PC-3 (cell line): ENCODE measurements around the gene MYO1F. TPM values are rescaled to one million over a fixed set of nuclear protein-coding genes. Genes with fewer than 3 reads are reported as not detected.

Experiments used
- ATAC-seq: fragments of 200-7000 bp; cut with Tn5 transposase; 2 replicates; pipeline ENCODE4 v1.9.1; 2020; ENCODE audit warnings: mild to moderate bottlenecking, moderate library complexity
- BruUV-seq: library from RNA; stranded (reverse); fragments of 400-500 nt; replicated peaks from 2 replicates; lab custom pipeline; 2021; lab: Mats Ljungman, UMichigan
- CTCF ChIA-PET: fragments of 300-600 bp; sonication (Branson Sonifier 250); formaldehyde crosslinking; loops from one replicate; lab custom pipeline; 2022; ENCODE audit warnings: antibody characterized with exemption; lab: Charles Lee
- POLR2A ChIA-PET: fragments of 300-600 bp; sonication (Branson Sonifier 250); formaldehyde crosslinking; loops from one replicate; lab custom pipeline; 2022; ENCODE audit warnings: antibody characterized with exemption; ENCODE audit not compliant: unreplicated experiment; lab: Charles Lee
- DNase-seq: peaks from one replicate; pipeline ENCODE4 v3.0.0-alpha.2; 2015
- H2AFZ ChIP-seq: fragments of 300-600 bp; sonication (generic); 2 replicates; pipeline ENCODE4 v1.6.0; 2016; ENCODE audit warnings: antibody characterized with exemption, low read length
- H3F3A ChIP-seq: fragments of 300-600 bp; sonication (generic); one replicate; pipeline ENCODE4 v1.6.0; 2017; ENCODE audit warnings: antibody characterized with exemption, low read length, control low read depth, mild to moderate bottlenecking; ENCODE audit not compliant: unreplicated experiment
- H3K27ac ChIP-seq: fragments of 300-600 bp; sonication (generic); 2 replicates; pipeline ENCODE4 v1.5.1; 2016; ENCODE audit warnings: mild to moderate bottlenecking, low read length
- H3K27me3 ChIP-seq: fragments of 300-600 bp; sonication (generic); 2 replicates; pipeline ENCODE4 v1.6.1; 2016; ENCODE audit warnings: low read length, mixed read lengths
- H3K36me3 ChIP-seq: fragments of 300-600 bp; sonication (generic); 2 replicates; pipeline ENCODE4 v1.6.1; 2016; ENCODE audit warnings: low read depth, mixed run types, low read length, mixed read lengths
- H3K4me1 ChIP-seq: fragments of 300-600 bp; sonication (generic); 2 replicates; pipeline ENCODE4 v1.5.1; 2016; ENCODE audit warnings: low read length; ENCODE audit not compliant: insufficient read depth
- H3K4me2 ChIP-seq: fragments of 300-600 bp; sonication (generic); 2 replicates; pipeline ENCODE4 v1.6.0; 2016; ENCODE audit warnings: low read length
- H3K4me3 ChIP-seq: fragments of 300-600 bp; sonication (generic); 2 replicates; pipeline ENCODE4 v1.5.1; 2016; ENCODE audit warnings: mild to moderate bottlenecking, low read length, mixed read lengths
- H3K79me2 ChIP-seq: fragments of 300-600 bp; sonication (generic); 2 replicates; pipeline ENCODE4 v1.6.1; 2017; ENCODE audit warnings: low read length, mixed read lengths
- H3K9ac ChIP-seq: fragments of 300-600 bp; sonication (generic); 2 replicates; pipeline ENCODE4 v1.6.0; 2016; ENCODE audit warnings: mild to moderate bottlenecking, low read length
- H3K9me2 ChIP-seq: fragments of 300-600 bp; sonication (generic); replicated peaks from 2 replicates; pipeline ENCODE4 v1.6.1; 2016; ENCODE audit warnings: mixed run types, low read length, mixed read lengths
- H3K9me3 ChIP-seq: fragments of 300-600 bp; sonication (generic); 2 replicates; pipeline ENCODE4 v1.6.1; 2016; ENCODE audit warnings: low read length, mixed read lengths
- H4K20me1 ChIP-seq: fragments of 300-600 bp; sonication (generic); 2 replicates; pipeline ENCODE4 v1.6.1; 2016; ENCODE audit warnings: low read length, mixed read lengths
- EZH2 ChIP-seq: fragments of 300-600 bp; sonication (generic); IDR thresholded peaks from one replicate; pipeline ENCODE4 v1.6.1; 2017; ENCODE audit warnings: antibody characterized with exemption, mild to moderate bottlenecking, low read length; ENCODE audit not compliant: unreplicated experiment
- EZH2phosphoT487 ChIP-seq: fragments of 300-600 bp; sonication (generic); IDR thresholded peaks from 2 replicates; pipeline ENCODE4 v1.6.1; 2018; ENCODE audit warnings: mild to moderate bottlenecking, antibody characterized with exemption, low read length, borderline replicate concordance
- intact Hi-C: fragments of 100-400 bp; cut with micrococcal nuclease; formaldehyde crosslinking; loops from 2 replicates; pipeline ENCODE4 v1.9.0; 2023
- total RNA-seq: library from RNA; depleted of rRNA; stranded (reverse); fragments of >200 nt; gene quantifications from 2 replicates; pipeline ENCODE4 v1.2.3, GENCODE V29; 2014
- TF ChIP-seq, protein P1 (sequence below): fragments of 300-600 bp; sonication (generic); conservative IDR thresholded peaks from 2 replicates; pipeline ENCODE4 v1.5.1; 2017; ENCODE audit warnings: antibody characterized with exemption, low read depth, mild to moderate bottlenecking, low read length

The MYO1F gene
- total RNA-seq, 1 experiment from 2014 or later: 2.0 TPM

DNA sequence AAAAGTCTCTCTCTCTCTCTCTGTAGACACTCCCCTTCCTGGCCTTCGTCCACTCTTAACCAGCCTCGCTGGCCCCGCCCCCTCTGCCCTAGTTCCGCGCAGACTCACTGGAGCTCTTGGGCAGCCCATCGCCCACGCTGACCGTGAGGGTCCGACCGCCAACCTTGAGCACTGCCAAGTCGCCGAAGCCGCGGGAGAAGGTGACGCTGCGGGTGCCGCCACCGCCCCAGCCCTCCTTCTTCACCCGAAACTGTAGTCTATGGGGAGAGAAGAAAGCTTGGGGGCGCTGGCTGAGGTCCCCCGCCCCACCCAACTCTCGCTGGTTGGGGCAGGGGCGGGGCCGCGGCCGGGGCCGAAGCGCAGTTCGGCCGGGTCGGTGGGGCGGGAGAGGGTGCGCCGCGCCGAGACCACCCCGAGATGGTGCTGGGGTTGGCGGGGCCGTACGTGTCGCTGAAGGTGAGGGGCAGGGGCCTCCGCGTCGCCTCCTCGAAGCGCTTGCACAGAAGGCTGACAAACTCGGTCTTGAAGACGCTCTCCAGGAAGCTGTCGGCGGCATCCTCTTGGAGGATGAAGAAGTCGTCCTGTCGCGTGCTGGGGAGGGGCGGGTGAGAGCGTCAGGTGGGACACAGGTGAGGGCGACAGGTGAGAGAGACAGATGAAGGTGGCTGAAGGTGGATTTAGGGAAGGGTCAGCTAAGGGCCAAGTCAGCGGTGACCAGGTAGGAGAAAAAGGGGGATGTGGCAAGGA, 50.7 kb downstream of the MYO1F start:
- Histone ChIP-seq H3K27ac (peak overlapping the region; percentile 63), H3K27me3 (no peaks in the 10 kb centered on the region), H3K79me2 (peaks cover 10% of the 10 kb centered on the region), H3K4me3 (peak overlapping the region; percentile 85), H3K9ac (peak overlapping the region; percentile 81), H3K4me1 (peaks cover 10% of the 10 kb centered on the region), H3K9me3 (no peaks in the 10 kb centered on the region), H3K9me2 (no peaks in the 10 kb centered on the region), H3F3A (no peaks in the 10 kb centered on the region), H2AFZ (peak overlapping the region; percentile 92), H4K20me1 (no peaks in the 10 kb centered on the region), H3K36me3 (no peaks in the 10 kb centered on the region), H3K4me2 (peak overlapping the region; percentile 92)
- TF ChIP-seq EZH2 (no peak), EZH2phosphoT487 (no peak)
- TF ChIP-seq, protein P1, sequence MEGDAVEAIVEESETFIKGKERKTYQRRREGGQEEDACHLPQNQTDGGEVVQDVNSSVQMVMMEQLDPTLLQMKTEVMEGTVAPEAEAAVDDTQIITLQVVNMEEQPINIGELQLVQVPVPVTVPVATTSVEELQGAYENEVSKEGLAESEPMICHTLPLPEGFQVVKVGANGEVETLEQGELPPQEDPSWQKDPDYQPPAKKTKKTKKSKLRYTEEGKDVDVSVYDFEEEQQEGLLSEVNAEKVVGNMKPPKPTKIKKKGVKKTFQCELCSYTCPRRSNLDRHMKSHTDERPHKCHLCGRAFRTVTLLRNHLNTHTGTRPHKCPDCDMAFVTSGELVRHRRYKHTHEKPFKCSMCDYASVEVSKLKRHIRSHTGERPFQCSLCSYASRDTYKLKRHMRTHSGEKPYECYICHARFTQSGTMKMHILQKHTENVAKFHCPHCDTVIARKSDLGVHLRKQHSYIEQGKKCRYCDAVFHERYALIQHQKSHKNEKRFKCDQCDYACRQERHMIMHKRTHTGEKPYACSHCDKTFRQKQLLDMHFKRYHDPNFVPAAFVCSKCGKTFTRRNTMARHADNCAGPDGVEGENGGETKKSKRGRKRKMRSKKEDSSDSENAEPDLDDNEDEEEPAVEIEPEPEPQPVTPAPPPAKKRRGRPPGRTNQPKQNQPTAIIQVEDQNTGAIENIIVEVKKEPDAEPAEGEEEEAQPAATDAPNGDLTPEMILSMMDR: no peak
- ChIA-PET POLR2A (interaction anchor here (0.6 to 1.2 kb wide), 7 partner anchors 13 to 929 kb away, joined by 3 to 12 read pairs (median 7); partner anchors contain the start of genes MARCHF2 and ZNF414), CTCF (interaction anchor here (0.5 to 1.0 kb wide), 6 partner anchors 13 to 1149 kb away, joined by 3 to 15 read pairs (median 4); partner anchors contain the start of gene ZNF414)
- DNase-seq (peak; percentile 95), ATAC-seq (peak; percentile 67)
- BruUV-seq: no TSS peak
- intact Hi-C loops: loop anchor here (5.0 kb wide), 2 partner anchors 69 to 624 kb away; partner anchors contain the start of gene MAP2K7

GRCh38 chr19:8525401-8525684, 51.9 kb downstream of the MYO1F start:
- ChIA-PET CTCF (interaction anchor here (0.7 to 1.3 kb wide), 2 partner anchors 11 to 456 kb away, joined by 3 to 6 read pairs; partner anchors contain the start of gene ZNF414), POLR2A (interaction anchor here (0.5 to 1.0 kb wide), 2 partner anchors 112 to 267 kb away, joined by 3 read pairs; partner anchors contain the start of gene MARCHF2)
- H2AFZ ChIP-seq: peak overlapping the region; percentile 88
- H3K4me1 ChIP-seq: peaks cover 10% of the 10 kb centered on the region
- no peak overlapping the region for H3K27ac ChIP-seq
- intact Hi-C loops: loop anchor here (1.0 to 5.0 kb wide), 3 partner anchors 12 to 623 kb away; partner anchors contain the start of gene MAP2K7
- peak overlapping the region; percentile 43 for H3K9ac ChIP-seq
- H3K27me3 ChIP-seq: no peaks in the 10 kb centered on the region
- H3K9me3 ChIP-seq: no peaks in the 10 kb centered on the region
- ATAC-seq (no peak), DNase-seq (no peak)
- H3K36me3 ChIP-seq: no peaks in the 10 kb centered on the region
- peak overlapping the region; percentile 68 for H3K4me3 ChIP-seq
- H4K20me1 ChIP-seq: no peaks in the 10 kb centered on the region
- BruUV-seq: no TSS peak
- TF ChIP-seq EZH2 (no peak), EZH2phosphoT487 (no peak)
- TF ChIP-seq, protein P1: peak; percentile 36
- no peaks in the 10 kb centered on the region for H3K9me2 ChIP-seq
- no peaks in the 10 kb centered on the region for H3F3A ChIP-seq
- H3K79me2 ChIP-seq: peaks cover 10% of the 10 kb centered on the region
- H3K4me2 ChIP-seq: peak overlapping the region; percentile 90

- Histone ChIP-seq H3F3A (no peaks in the 10 kb centered on the region), H3K27ac (no peak overlapping the region), H3K36me3 (no peaks in the 10 kb centered on the region), H2AFZ (no peak overlapping the region), H3K4me1 (no peaks in the 10 kb centered on the region), H4K20me1 (no peaks in the 10 kb centered on the region), H3K4me3 (no peak overlapping the region), H3K9ac (no peak overlapping the region), H3K4me2 (no peak overlapping the region), H3K9me2 (no peaks in the 10 kb centered on the region), H3K27me3 (no peaks in the 10 kb centered on the region), H3K79me2 (no peaks in the 10 kb centered on the region), H3K9me3 (no peaks in the 10 kb centered on the region)
- DNase-seq (no peak), ATAC-seq (no peak)
- TF ChIP-seq EZH2 (no peak), EZH2phosphoT487 (no peak)
- TF ChIP-seq, protein P1: no peak
- no TSS peak for BruUV-seq
- ChIA-PET POLR2A (no interaction called here), CTCF (interaction anchor here (0.7 kb wide), 2 partner anchors 63 to 211 kb away, joined by 5 read pairs; partner anchors contain the start of gene CD320)
- intact Hi-C loops: no loop called here
These were observed 57.9 kb downstream of the MYO1F start for GRCh38 chr19:8519388-8519787.
